Measurements from ENCODE around the gene ADM.

DNA sequence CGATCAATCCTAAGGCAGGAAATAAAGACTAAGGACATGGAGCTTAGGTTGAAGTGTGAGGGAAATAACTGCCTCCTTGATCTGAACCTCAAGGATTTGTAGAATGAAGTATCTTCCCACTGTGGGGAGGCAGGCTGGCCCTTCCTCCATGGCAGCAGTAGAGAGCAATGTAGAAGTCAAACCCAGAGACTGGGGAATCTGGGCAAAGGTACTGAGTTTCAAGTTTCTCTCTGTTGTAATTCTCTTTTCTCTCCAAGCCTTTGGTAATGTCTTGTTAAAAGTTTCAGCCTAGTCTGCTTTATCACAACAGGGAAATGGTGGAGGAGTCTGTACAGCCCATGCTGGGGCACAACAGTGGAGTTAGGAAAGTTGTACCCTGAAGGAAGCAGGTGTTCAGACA is 49.5 kb downstream of the ADM start:
- TF ChIP-seq, protein P1, sequence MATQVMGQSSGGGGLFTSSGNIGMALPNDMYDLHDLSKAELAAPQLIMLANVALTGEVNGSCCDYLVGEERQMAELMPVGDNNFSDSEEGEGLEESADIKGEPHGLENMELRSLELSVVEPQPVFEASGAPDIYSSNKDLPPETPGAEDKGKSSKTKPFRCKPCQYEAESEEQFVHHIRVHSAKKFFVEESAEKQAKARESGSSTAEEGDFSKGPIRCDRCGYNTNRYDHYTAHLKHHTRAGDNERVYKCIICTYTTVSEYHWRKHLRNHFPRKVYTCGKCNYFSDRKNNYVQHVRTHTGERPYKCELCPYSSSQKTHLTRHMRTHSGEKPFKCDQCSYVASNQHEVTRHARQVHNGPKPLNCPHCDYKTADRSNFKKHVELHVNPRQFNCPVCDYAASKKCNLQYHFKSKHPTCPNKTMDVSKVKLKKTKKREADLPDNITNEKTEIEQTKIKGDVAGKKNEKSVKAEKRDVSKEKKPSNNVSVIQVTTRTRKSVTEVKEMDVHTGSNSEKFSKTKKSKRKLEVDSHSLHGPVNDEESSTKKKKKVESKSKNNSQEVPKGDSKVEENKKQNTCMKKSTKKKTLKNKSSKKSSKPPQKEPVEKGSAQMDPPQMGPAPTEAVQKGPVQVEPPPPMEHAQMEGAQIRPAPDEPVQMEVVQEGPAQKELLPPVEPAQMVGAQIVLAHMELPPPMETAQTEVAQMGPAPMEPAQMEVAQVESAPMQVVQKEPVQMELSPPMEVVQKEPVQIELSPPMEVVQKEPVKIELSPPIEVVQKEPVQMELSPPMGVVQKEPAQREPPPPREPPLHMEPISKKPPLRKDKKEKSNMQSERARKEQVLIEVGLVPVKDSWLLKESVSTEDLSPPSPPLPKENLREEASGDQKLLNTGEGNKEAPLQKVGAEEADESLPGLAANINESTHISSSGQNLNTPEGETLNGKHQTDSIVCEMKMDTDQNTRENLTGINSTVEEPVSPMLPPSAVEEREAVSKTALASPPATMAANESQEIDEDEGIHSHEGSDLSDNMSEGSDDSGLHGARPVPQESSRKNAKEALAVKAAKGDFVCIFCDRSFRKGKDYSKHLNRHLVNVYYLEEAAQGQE (IDR thresholded peaks at IDR 0.05; ENCODE audit: insufficient read depth in 1 of 2, low read depth in 2 of 2, low read length in 1 of 2) = no peak
- TF ChIP-seq, protein P2, sequence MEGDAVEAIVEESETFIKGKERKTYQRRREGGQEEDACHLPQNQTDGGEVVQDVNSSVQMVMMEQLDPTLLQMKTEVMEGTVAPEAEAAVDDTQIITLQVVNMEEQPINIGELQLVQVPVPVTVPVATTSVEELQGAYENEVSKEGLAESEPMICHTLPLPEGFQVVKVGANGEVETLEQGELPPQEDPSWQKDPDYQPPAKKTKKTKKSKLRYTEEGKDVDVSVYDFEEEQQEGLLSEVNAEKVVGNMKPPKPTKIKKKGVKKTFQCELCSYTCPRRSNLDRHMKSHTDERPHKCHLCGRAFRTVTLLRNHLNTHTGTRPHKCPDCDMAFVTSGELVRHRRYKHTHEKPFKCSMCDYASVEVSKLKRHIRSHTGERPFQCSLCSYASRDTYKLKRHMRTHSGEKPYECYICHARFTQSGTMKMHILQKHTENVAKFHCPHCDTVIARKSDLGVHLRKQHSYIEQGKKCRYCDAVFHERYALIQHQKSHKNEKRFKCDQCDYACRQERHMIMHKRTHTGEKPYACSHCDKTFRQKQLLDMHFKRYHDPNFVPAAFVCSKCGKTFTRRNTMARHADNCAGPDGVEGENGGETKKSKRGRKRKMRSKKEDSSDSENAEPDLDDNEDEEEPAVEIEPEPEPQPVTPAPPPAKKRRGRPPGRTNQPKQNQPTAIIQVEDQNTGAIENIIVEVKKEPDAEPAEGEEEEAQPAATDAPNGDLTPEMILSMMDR (IDR thresholded peaks at IDR 0.05) = no peak
- TF ChIP-seq TCF7L2 (IDR thresholded peaks at IDR 0.05; ENCODE audit: low read depth, low read length) (no peak), SIN3A (IDR thresholded peaks at IDR 0.05; ENCODE audit: borderline replicate concordance, insufficient read depth, low read depth, low read length) (no peak), POLR2AphosphoS5 (IDR thresholded peaks at IDR 0.05; ENCODE audit: low read depth, low read length) (no peak)

All from Panc1 (cell line).